Gastroesophageal sphincter (tissue), 4 donors: ENCODE results near the gene RFX8. TPM values are rescaled to one million over a fixed set of nuclear protein-coding genes. Genes with fewer than 3 reads are reported as not detected.

Experiments
- ATAC-seq: fragments of 150-250 bp; one replicate; pipeline ENCODE4 v1.9.1; 2016; ENCODE audit warnings: mild to moderate bottlenecking, moderate library complexity
- H3K27ac ChIP-seq, 4 donors: fragments of 200-600 bp; sonication (generic) in 3 of 4; 1 replicate in 3 of 4; 2 replicates in 1 of 4; pipeline ENCODE4 v1.5.1; 2016 to 2019
- H3K27me3 ChIP-seq: fragments of 200-600 bp; sonication (generic); one replicate; pipeline ENCODE4 v1.5.1; 2019
- H3K36me3 ChIP-seq, 2 donors: fragments of 200-600 bp; sonication (generic); one replicate each; pipeline ENCODE4 v1.5.1; 2019; ENCODE audit warnings: control low read depth in 1 of 2
- H3K4me1 ChIP-seq, 3 donors: fragments of 200-600 bp; sonication (generic); 1 replicate in 2 of 3; 2 replicates in 1 of 3; pipeline ENCODE4 v1.5.1; 2016 to 2019; ENCODE audit warnings: control low read depth in 2 of 3
- H3K4me3 ChIP-seq, 2 donors: fragments of 200-600 bp; sonication (generic); one replicate each; pipeline ENCODE4 v1.5.1; 2019; ENCODE audit warnings: mild to moderate bottlenecking in 1 of 2, moderate library complexity in 1 of 2
- H3K9me3 ChIP-seq, 3 donors: fragments of 200-600 bp; sonication (generic); one replicate each; pipeline ENCODE4 v1.5.1; 2017 to 2019; ENCODE audit warnings: control low read depth in 2 of 3
- EP300 ChIP-seq: sonication (generic); formaldehyde crosslinking; IDR thresholded peaks from one replicate; pipeline ENCODE4 v1.6.1; 2017; ENCODE audit warnings: antibody characterized with exemption, mild to moderate bottlenecking
- POLR2A ChIP-seq, 2 donors: fragments of 450-650 bp; IDR thresholded peaks; one replicate each; pipeline ENCODE4 v1.6.1; 2017; ENCODE audit warnings: antibody characterized with exemption in 2 of 2, mild to moderate bottlenecking in 2 of 2, moderate library complexity in 1 of 2
- POLR2AphosphoS5 ChIP-seq: sonication (generic); formaldehyde crosslinking; IDR thresholded peaks from one replicate; pipeline ENCODE4 v1.6.1; 2017; ENCODE audit warnings: antibody characterized with exemption
- WGBS, 2 donors: methylation state at CpG; one replicate each; pipeline ENCODE4 v1.1.5; 2018; ENCODE audit warnings: low coverage in 1 of 2; 5-methylcytosine and 5-hydroxymethylcytosine counted together
- total RNA-seq, 4 donors: library from RNA; depleted of rRNA; stranded (reverse); fragments of >200 nt; gene quantifications; one replicate each; pipeline ENCODE4 v1.1.0, GENCODE V29; 2016
- TF ChIP-seq, protein P1 (sequence below), 4 experiments: fragments of 200-600 bp in 2 of 4; fragments of 450-650 bp in 2 of 4; sonication (generic) in 1 of 4; IDR thresholded peaks; one replicate each; pipeline ENCODE4 v1.5.1; 2017 to 2019; ENCODE audit warnings: antibody characterized with exemption in 4 of 4, mild to moderate bottlenecking in 2 of 4, moderate library complexity in 2 of 4

Gene RFX8
- total RNA-seq: under 1 TPM in 1 of 4 donors, not detected in 3; 0.54 TPM

DNA sequence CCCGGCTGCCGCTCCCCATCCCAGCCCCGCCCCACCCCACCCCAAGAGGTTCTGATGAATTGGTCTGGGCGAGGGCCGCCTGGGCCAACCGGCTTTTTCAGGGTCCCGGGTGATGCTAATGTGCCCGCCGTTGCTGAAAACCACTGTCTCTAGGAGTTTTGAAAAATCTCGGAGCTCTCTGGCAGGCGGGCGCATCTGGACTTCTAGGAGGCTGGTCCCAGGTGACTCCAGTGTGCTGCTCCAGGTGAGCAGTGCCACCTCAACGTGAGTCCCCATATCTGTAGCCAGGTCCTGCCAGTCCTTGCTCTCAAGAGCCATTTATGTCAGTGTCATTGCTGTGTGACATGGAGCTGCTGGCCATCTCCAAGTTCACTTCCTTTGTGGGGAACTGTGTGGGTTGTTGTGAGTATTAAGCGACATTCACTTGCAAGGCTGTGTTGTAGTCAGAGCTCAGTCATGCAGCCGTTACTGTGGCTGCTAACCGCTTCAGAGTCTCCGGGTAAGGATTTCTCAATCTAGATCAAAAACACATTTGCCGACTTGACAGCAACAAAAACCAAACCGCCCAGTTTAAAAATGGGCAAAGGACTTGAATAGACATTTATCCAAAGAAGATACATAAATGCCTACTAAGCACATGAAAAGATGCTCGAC, at the start of gene RFX8:
RFX8 (minus strand) TSS at position 382 of the 654 bp plus-strand sequence. CDS start 8,264 bp downstream, outside the sequence.
- TF ChIP-seq POLR2AphosphoS5: no peak
- TF ChIP-seq POLR2A (IDR thresholded peaks at IDR 0.05): no peak
- no peak for TF ChIP-seq EP300
- H3K36me3 ChIP-seq: no peaks in the 10 kb centered on the region
- peak within 1 kb of the TSS; percentile 35 to 72 for H3K4me3 ChIP-seq
- peaks cover 0 to 21% (median 6%) of the 10 kb centered on the region in 3 donors for H3K4me1 ChIP-seq
- WGBS, 2 donors: 71 to 80% methylated on average over 1 to 5 of the region's 20 CpGs
- no peaks in the 10 kb centered on the region for H3K9me3 ChIP-seq
- ATAC-seq: no peak
- H3K27ac ChIP-seq: peak within 1 kb of the TSS in 3 of 4 donors; percentile 66 to 79 (median 77)
- no peaks in the 10 kb centered on the region for H3K27me3 ChIP-seq

DNA sequence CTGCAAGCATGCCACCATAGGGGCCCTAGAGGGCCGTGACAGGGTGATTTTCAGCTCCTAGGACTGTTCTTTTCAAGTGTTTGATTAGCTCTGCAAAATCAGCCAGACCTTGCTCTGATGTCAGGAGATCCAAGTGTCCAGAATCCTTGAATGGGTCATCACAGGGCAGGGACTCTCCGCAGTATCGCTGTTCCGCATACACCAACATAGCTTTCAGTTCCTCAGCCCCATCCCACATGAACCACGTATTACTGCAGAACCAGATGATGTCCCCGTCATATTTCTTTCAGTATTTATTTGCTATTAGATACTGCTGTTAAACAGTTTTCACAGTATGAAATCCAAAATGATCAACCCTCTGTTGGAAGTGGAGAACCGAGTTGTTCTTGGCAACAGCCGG, 46.6 kb upstream of the RFX8 start:
- no peak overlapping the region for H3K4me3 ChIP-seq
- H3K4me1 ChIP-seq: peaks cover 0 to 22% (median 0%) of the 10 kb centered on the region in 3 donors
- no peaks in the 10 kb centered on the region for H3K36me3 ChIP-seq
- H3K27ac ChIP-seq: no peak overlapping the region
- H3K27me3 ChIP-seq: no peaks in the 10 kb centered on the region
- 83 to 93% methylated on average over 2 to 6 of the region's 8 CpGs for WGBS, 2 donors
- TF ChIP-seq POLR2AphosphoS5 (no peak), EP300 (no peak), POLR2A (IDR thresholded peaks at IDR 0.05) (no peak)
- TF ChIP-seq, protein P1, sequence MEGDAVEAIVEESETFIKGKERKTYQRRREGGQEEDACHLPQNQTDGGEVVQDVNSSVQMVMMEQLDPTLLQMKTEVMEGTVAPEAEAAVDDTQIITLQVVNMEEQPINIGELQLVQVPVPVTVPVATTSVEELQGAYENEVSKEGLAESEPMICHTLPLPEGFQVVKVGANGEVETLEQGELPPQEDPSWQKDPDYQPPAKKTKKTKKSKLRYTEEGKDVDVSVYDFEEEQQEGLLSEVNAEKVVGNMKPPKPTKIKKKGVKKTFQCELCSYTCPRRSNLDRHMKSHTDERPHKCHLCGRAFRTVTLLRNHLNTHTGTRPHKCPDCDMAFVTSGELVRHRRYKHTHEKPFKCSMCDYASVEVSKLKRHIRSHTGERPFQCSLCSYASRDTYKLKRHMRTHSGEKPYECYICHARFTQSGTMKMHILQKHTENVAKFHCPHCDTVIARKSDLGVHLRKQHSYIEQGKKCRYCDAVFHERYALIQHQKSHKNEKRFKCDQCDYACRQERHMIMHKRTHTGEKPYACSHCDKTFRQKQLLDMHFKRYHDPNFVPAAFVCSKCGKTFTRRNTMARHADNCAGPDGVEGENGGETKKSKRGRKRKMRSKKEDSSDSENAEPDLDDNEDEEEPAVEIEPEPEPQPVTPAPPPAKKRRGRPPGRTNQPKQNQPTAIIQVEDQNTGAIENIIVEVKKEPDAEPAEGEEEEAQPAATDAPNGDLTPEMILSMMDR (IDR thresholded peaks at IDR 0.05): no peak
- ATAC-seq: no peak
- peaks cover 0 to 5% (median 0%) of the 10 kb centered on the region in 3 donors for H3K9me3 ChIP-seq

DNA sequence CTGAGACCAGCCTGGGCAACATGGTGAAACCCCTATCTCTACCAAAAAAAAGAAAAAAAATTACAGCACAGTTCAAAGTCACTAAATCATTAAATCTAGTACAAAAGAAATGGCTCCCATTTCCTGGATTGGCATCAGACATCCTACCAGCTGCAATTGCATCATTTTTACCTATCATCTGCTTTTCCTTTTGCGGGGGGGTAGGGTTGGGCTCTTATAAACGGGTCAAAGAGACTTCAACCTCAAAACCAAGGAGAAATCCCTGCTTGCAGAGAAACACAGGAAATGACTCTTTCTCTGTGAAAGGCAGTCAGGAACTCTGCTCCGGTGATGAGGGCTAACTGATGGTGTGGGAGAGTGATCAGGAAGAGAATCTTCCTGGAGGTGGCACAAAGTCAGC, 45.3 kb upstream of the RFX8 start:
- Histone ChIP-seq H3K36me3 (no peaks in the 10 kb centered on the region), H3K4me3 (no peak overlapping the region), H3K27ac (no peak overlapping the region), H3K27me3 (no peaks in the 10 kb centered on the region), H3K4me1 (peaks cover 0 to 32% (median 6%) of the 10 kb centered on the region in 3 donors), H3K9me3 (peaks cover 0 to 7% (median 0%) of the 10 kb centered on the region in 3 donors)
- no peak for ATAC-seq
- WGBS, 2 donors: 41 to 43% methylated on average over 2 to 3 of the region's 3 CpGs
- TF ChIP-seq POLR2AphosphoS5 (no peak), EP300 (no peak), POLR2A (IDR thresholded peaks at IDR 0.05) (no peak)
- TF ChIP-seq, protein P1 (IDR thresholded peaks at IDR 0.05): no peak

DNA sequence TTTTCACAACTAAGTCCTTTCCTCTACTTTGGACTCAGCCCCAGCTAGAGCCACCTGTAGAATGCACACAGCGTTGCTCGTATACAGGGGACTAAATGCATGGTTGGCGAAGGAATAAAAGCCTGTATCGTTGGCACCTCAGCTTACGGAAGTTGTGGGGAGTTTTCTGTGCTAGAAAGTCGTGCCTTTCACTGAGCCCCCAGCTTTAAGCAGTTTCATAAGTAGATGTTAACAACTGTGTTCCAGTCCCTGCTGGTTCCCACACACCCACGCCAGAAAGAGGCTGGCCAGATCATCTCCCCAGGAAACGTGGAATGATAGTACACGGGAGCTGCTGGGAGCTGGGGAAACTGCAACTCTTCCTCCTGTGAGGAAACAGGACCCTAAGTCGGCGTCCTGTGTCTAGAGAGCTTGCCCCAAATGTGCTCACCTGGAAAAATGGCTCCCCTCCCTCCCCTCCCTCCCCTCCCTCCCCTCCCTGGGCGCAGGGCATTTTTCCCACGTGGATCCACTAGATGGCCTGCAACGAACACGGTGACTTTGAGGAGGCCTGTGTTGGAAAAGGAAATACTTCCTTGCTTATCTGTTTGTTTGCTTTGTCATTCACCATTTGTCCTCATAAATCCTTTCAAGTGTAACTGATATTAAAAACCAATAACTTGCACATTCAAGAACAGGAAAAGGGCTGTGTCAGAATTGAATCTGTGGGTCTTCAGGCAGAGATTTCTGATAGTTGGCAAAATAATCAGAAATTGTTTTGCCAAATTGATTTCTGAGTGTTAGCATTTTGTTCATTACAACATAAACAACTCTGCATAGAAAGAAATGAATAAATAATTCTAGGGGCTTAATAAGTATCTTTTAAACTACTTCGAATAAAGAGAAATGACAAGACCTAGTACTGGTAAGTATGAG, 43.9 kb upstream of the RFX8 start:
- H3K36me3 ChIP-seq: no peaks in the 10 kb centered on the region
- no peaks in the 10 kb centered on the region for H3K27me3 ChIP-seq
- 35 to 58% methylated on average over 1 to 10 of the region's 16 CpGs for WGBS, 2 donors
- peaks cover 0 to 7% (median 0%) of the 10 kb centered on the region in 3 donors for H3K9me3 ChIP-seq
- TF ChIP-seq POLR2A (IDR thresholded peaks at IDR 0.05): no peak
- TF ChIP-seq, protein P1 (IDR thresholded peaks at IDR 0.05): peak in 3 of 4 experiments; percentile 24 to 59 (median 32)
- peak; percentile 29 for ATAC-seq
- H3K4me3 ChIP-seq: no peak overlapping the region
- no peak overlapping the region for H3K27ac ChIP-seq
- peaks cover 0 to 38% (median 7%) of the 10 kb centered on the region in 3 donors for H3K4me1 ChIP-seq

DNA sequence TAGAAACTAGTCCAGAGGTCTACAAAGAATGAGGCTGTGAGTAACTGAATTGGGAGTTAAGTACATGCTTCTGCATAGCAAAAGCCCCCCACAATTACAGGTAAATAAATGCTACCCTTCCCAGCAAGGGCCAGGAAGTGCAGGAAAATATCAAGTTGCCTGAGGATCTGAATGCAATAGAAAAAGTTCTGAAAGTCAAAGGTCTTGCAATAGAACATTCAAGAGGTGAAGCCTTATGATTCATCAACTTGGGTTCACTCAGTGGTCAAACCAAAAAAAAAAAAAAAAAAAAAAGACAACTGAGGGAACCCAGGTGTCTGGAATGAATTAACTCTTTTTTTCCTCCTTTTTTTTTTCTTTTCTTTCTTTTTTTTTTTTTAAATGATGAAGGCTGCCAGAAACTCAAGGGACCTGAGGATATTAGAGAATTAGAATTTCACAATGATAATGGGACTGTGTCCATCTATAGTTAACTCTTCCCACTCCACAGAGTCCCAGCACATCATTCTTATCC, 42.9 kb upstream of the RFX8 start:
- peaks cover 0 to 7% (median 0%) of the 10 kb centered on the region in 3 donors for H3K9me3 ChIP-seq
- no peaks in the 10 kb centered on the region for H3K27me3 ChIP-seq
- ATAC-seq: peak; percentile 34
- TF ChIP-seq, protein P1 (IDR thresholded peaks at IDR 0.05): no peak
- TF ChIP-seq POLR2AphosphoS5: peak; percentile 21
- peaks cover 0 to 38% (median 7%) of the 10 kb centered on the region in 3 donors for H3K4me1 ChIP-seq
- H3K36me3 ChIP-seq: no peaks in the 10 kb centered on the region
- no peak overlapping the region for H3K4me3 ChIP-seq
- H3K27ac ChIP-seq: no peak overlapping the region
